22Rv1 (cell line): ENCODE results near the gene XPNPEP3.
"Not testable (repeated sequence)": the region's sequence is repeated elsewhere in the genome, so short reads cannot be mapped to it uniquely, and the experiment has no call there.

ENCODE experiments used
- ZFX ChIP-seq: fragments of 450-650 bp; IDR thresholded peaks from 2 replicates; pipeline ENCODE4 v1.6.1; 2017; ENCODE audit warnings: antibody characterized with exemption, borderline replicate concordance
- TF ChIP-seq, protein P1 (sequence below): fragments of 450-650 bp; IDR thresholded peaks from 2 replicates; pipeline ENCODE4 v1.5.1; 2017; ENCODE audit warnings: mild to moderate bottlenecking

DNA sequence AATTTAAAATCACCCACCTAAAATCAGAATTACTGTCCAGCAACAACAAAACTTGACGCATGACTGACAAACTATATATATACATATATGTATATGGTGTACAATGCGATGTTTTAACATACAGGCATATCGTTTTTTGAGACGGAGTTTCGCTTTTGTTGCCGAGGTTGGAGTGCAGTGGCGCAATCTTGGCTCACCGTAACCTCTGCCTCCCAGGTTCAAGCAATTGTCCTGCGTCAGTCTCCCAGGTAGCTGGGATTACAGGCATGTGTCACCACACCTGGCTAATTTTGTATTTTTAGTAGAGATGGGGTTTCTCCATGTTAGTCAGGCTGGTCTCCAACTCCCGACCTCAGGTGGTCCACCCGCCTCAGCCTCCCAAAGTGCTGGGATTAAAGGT, 11.1 kb upstream of the XPNPEP3 start:
- TF ChIP-seq, protein P1, sequence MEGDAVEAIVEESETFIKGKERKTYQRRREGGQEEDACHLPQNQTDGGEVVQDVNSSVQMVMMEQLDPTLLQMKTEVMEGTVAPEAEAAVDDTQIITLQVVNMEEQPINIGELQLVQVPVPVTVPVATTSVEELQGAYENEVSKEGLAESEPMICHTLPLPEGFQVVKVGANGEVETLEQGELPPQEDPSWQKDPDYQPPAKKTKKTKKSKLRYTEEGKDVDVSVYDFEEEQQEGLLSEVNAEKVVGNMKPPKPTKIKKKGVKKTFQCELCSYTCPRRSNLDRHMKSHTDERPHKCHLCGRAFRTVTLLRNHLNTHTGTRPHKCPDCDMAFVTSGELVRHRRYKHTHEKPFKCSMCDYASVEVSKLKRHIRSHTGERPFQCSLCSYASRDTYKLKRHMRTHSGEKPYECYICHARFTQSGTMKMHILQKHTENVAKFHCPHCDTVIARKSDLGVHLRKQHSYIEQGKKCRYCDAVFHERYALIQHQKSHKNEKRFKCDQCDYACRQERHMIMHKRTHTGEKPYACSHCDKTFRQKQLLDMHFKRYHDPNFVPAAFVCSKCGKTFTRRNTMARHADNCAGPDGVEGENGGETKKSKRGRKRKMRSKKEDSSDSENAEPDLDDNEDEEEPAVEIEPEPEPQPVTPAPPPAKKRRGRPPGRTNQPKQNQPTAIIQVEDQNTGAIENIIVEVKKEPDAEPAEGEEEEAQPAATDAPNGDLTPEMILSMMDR: not testable (repeated sequence)
- not testable (repeated sequence) for TF ChIP-seq ZFX
